GM18867 (cell line): ENCODE results near the gene KANSL2.

Experiments
- ATAC-seq: cut with Tn5 transposase; IDR thresholded peaks from one replicate; pipeline ENCODE4 v1.9.1; 2021; ENCODE audit warnings: mild to moderate bottlenecking, moderate library complexity; ENCODE audit not compliant: unreplicated experiment

The KANSL2 gene

DNA sequence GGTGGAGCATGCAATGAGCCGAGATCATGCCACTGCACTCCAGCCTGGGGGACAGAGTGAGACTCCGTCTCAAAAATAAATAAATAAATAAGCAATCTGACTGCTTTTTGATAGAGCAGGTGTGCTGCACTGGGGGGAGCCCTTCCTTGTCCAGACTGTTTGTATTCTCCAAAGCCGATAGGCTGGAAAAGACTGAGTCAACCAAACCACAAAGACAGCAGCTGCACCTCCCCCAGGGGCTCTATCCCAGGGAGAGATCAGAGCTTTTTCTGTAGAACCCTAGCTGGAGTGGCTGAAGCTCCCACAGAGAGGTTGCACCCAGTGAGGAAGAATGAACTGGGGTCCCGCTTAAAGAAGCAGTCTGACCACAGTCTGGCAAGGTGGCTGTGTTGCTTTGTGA lies 66.4 kb downstream of the KANSL2 start:
- ATAC-seq = no peak

DNA sequence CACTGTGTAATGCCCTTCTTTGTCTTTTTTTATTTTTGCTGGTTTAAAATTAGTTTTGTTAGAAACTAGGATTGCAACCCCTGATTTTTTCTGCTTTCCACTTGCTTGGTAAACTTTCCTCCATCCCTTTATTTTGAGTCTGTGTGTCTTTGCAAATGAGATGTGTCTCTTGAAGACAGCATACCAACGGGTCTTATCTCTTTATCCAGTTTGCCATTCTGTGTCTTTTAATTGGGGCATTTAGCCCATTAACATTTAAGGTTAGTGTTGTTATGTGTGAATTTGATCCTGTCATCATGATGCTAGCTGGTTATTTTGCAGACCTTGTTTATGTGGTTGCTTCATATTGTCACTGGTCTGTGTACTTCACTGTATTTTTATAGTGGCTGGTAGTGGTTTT lies 68.7 kb downstream of the KANSL2 start:
- no peak for ATAC-seq
